Activated T-helper 2 cell treated with anti-CD3 and anti-CD28 coated beads, Interferon-gamma antibody, Interleukin-2, Interleukin-4, amounts not matched to agents 10 μg/mL and 5 μg/mL and 100 μg/mL, durations not matched to agents 14 hours and 24 hours and 36 hours (primary cell): Measurements from ENCODE around the gene METTL14. TPM values are rescaled to one million over a fixed set of nuclear protein-coding genes. Genes with fewer than 3 reads are reported as not detected.

Source experiments
- DNase-seq: peaks from one replicate; pipeline ENCODE4 v3.0.0; 2021; ENCODE audit warnings: low spot score
- H3K27ac Mint-ChIP-seq: one replicate; pipeline ENCODE4 v1.8.0; 2021; ENCODE audit warnings: mixed read lengths
- H3K27me3 Mint-ChIP-seq: one replicate; pipeline ENCODE4 v1.8.0; 2021; ENCODE audit warnings: low read depth, mixed read lengths
- H3K36me3 Mint-ChIP-seq: one replicate; pipeline ENCODE4 v1.8.0; 2021; ENCODE audit warnings: low read depth, mixed read lengths
- H3K4me1 Mint-ChIP-seq: one replicate; pipeline ENCODE4 v1.8.0; 2021; ENCODE audit warnings: low read depth, mixed read lengths
- H3K4me3 Mint-ChIP-seq: one replicate; pipeline ENCODE4 v1.8.0; 2021; ENCODE audit warnings: low read depth, mild to moderate bottlenecking, moderate library complexity, mixed read lengths
- H3K9me3 Mint-ChIP-seq: one replicate; pipeline ENCODE4 v1.8.0; 2021; ENCODE audit warnings: mixed read lengths
- intact Hi-C: fragments of 100-400 bp; cut with micrococcal nuclease; formaldehyde crosslinking; loops from one replicate; pipeline ENCODE4 v1.15.1; 2023
- total RNA-seq: library from RNA; stranded (reverse); gene quantifications from 2 replicates; pipeline ENCODE4 v1.2.3, GENCODE V29; 2022

METTL14 gene
- total RNA-seq, 1 donor from 2014 or later: 43.6 TPM

DNA sequence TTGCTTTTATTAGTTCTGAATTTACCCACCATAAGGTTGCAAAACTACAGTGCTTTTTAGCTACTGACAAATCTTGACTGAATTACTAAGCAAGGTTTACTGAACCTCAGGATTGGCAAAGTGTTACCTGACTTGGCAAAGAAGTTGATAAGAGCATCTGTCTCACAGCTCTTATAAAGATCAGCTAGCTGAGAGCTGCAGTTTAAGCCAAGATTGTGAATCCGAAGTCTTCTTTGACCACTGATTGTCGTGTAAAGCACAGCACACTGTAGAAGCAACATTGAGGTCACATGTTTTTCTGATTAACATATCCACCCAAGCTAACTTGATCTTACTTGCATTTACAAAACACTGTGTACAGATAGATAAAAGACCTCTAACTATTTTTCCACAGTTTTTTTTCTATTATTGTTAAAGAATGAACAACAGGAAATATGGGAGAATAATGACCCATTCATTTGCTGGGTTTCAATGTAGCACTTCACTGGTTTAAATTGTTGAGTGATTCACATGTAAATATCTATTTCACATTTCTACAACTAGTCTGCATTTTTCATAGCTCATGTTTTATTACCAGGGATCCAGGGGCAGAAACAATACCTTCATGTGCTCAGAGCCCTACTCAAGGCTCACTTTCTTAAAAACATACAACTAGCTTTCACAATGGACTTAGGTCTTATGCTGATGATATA, 54.0 kb downstream of the METTL14 start:
- Mint-ChIP-seq H3K4me3 (no peak overlapping the region), H3K9me3 (no peaks in the 10 kb centered on the region), H3K27ac (no peak overlapping the region), H3K4me1 (no peaks in the 10 kb centered on the region), H3K27me3 (no peaks in the 10 kb centered on the region), H3K36me3 (peaks cover 56% of the 10 kb centered on the region)
- intact Hi-C loops: no loop called here
- no peak for DNase-seq

DNA sequence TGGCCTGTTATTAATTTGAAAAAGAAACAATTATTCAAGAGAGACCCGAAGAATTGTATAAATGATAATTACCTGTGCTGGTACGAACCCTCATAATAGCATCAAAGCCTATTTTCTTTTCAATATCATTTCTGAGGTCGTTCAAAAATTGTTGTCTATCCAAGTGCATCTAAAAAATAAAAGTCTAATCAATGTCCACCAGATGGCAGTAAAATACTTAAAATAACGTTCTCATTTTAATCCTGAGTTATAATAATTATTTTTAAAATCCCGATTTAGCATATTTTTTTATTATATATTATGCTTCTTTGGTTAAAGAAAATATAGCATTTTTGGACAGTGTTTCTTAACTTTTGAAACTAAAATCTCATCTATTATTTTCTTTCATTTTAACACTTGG, 55.7 kb downstream of the METTL14 start:
- intact Hi-C loops: loop anchor here (1.0 kb wide), 1 partner anchor 149 kb away; no protein-coding TSS in a partner anchor
- no peaks in the 10 kb centered on the region for H3K9me3 Mint-ChIP-seq
- H3K4me3 Mint-ChIP-seq: no peak overlapping the region
- H3K27me3 Mint-ChIP-seq: no peaks in the 10 kb centered on the region
- H3K4me1 Mint-ChIP-seq: no peaks in the 10 kb centered on the region
- peaks cover 56% of the 10 kb centered on the region for H3K36me3 Mint-ChIP-seq
- DNase-seq: no peak
- no peak overlapping the region for H3K27ac Mint-ChIP-seq

DNA sequence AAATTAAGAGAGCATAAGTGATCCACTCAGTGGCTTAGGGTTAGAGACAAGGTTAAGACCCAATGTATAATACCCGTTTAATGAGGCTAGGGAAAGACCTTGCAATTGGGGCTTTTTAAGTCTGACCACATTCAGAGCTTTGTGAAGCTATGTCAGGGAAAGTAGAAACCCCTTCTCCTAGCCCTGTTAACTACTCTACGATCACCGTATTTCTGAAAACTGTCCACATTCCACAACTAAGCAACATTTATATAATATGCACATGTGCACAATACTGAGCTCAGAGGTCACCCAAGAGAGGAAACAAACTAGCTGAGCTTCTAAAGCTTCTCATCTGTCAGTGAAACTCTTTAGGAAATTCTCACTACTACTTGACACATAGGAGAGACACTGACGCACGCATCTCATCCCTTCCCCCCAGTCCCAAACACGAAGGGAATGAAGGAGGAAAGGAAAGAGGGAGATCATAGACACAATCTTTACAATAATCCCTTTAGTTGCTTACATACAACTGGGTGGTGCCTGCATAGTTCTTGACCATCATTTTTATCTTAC, 56.2 kb downstream of the METTL14 start:
- DNase-seq: no peak
- H3K9me3 Mint-ChIP-seq: no peaks in the 10 kb centered on the region
- H3K27me3 Mint-ChIP-seq: no peaks in the 10 kb centered on the region
- intact Hi-C loops: loop anchor here (1.0 kb wide), 1 partner anchor 149 kb away; no protein-coding TSS in a partner anchor
- no peaks in the 10 kb centered on the region for H3K4me1 Mint-ChIP-seq
- peaks cover 58% of the 10 kb centered on the region for H3K36me3 Mint-ChIP-seq
- H3K27ac Mint-ChIP-seq: no peak overlapping the region
- no peak overlapping the region for H3K4me3 Mint-ChIP-seq

DNA sequence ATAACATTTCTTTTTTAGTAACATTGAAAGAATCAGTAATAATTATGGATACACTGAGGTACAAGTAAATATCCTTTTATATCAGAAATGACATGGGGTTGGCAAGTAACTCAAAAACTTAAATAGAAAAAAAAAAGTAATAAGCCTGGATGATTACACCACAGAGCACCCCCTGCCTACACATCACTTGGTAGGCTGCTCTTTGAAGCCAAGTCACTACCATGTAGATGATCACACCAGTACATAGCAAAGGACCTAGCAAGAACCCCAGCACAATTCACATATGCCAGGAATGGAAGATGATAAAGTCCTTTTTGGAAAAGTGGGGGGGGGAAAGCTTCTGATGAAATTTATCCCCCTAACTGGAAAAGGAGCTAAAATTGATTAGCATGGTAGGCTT, 56.9 kb downstream of the METTL14 start:
- Mint-ChIP-seq H3K27ac (no peak overlapping the region), H3K36me3 (peaks cover 56% of the 10 kb centered on the region), H3K4me1 (no peaks in the 10 kb centered on the region), H3K27me3 (no peaks in the 10 kb centered on the region), H3K4me3 (no peak overlapping the region), H3K9me3 (no peaks in the 10 kb centered on the region)
- intact Hi-C loops: no loop called here
- no peak for DNase-seq

DNA sequence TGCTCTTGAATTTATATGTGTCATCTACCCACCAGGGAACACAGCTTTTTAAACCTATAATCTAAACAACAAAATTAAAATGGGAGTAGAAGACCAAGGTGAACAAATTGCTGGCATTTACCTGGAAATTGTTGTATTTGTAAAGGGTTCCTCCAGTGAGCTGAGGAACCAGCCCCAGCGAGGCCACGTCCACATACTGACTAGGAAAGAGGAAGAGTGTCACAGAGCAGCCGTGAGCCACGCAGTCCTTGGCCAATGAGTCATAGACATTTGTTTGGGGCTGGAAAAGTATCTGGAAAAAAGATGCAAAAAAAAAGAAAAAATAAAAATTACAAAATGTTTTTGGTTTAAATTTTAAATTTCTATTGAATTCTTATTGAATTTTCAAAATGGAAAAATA, 58.7 kb downstream of the METTL14 start:
- no peak for DNase-seq
- intact Hi-C loops: no loop called here
- no peak overlapping the region for H3K27ac Mint-ChIP-seq
- no peak overlapping the region for H3K4me3 Mint-ChIP-seq
- H3K27me3 Mint-ChIP-seq: no peaks in the 10 kb centered on the region
- peaks cover 39% of the 10 kb centered on the region for H3K36me3 Mint-ChIP-seq
- no peaks in the 10 kb centered on the region for H3K4me1 Mint-ChIP-seq
- no peaks in the 10 kb centered on the region for H3K9me3 Mint-ChIP-seq

DNA sequence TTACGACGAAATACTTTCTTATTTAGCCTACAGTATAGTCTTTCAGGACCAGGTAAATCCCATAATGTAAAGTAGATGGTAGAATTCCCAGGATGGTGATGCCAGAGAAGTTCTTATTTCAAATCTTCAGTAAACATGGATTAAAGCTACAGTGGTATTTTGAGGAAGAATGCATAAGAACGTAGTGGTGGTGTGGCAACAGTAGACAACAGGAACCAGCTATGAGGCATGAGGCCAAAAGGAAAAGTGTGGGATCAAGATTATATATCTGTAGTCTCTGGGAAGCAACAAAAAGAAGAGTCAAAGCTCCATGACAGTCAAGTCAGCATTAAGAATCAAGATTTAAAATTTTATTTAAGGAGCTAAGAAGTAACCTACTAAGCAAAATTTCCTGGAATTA, 60.2 kb downstream of the METTL14 start:
- H3K36me3 Mint-ChIP-seq: peaks cover 27% of the 10 kb centered on the region
- no peak overlapping the region for H3K27ac Mint-ChIP-seq
- H3K4me1 Mint-ChIP-seq: no peaks in the 10 kb centered on the region
- DNase-seq: no peak
- no peak overlapping the region for H3K4me3 Mint-ChIP-seq
- intact Hi-C loops: no loop called here
- no peaks in the 10 kb centered on the region for H3K27me3 Mint-ChIP-seq
- H3K9me3 Mint-ChIP-seq: no peaks in the 10 kb centered on the region

DNA sequence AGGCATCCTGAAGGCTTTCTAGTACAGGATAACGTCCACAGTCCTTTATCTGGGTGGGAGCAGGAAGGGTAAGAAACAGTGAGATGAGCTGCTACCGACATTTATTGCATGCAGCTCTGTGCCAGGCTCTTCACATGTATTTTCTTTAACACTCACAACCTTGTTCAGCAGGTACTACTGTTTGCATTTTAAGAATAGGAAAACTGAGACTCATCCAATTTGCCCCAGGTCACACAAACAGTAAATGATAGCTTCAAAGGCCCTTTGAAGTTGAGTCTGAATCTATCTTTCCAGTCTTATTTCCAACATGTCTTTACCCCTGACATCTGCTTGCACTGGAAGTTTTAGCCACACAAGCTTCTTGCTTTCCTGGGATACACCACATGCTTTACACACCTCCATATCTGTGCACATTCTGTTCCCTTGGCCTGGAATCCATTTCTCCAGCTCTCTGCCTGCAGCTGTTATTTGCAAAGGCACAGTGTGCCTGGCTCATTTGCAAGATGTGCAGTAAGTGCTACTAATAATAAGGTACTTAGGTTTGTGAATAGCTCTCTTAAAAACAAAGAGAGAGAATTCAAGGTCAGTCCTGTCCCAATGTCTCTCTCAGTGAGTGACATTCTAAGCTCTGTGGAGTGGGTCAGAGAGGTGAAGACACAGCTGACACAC, 61.2 kb downstream of the METTL14 start:
- no peak overlapping the region for H3K27ac Mint-ChIP-seq
- H3K36me3 Mint-ChIP-seq: peaks cover 27% of the 10 kb centered on the region
- intact Hi-C loops: no loop called here

DNA sequence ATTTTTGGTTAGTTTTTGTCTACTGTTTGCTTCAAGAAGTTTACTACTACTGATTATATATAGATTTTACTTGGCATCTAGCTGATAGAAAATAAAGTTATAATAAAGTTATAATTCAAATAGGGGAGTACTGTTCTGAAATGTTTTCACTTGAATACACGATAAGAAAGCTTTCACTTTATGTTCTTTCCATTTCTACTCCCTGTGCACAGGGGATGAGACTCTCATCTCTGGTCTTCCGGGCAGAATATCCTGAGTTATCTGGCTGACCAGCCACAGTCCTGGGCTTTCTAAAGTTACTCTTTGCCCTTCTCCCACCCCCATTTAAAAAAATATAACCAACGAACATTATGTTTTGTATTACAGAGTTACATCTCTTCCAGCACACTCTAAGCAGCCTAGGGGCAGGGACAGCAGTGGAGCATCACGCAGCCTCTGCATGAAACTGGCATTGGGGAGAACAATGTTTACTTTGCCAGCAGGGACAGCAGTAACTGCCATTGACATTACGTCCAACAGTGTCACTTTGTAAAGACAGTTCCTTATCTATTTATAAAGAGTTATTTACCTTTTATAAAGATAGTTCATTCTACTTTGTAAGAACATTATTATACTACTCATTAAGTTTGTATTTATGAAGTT, 64.3 kb downstream of the METTL14 start:
- Mint-ChIP-seq H3K4me3 (no peak overlapping the region), H3K27me3 (no peaks in the 10 kb centered on the region), H3K36me3 (peaks cover 31% of the 10 kb centered on the region), H3K27ac (no peak overlapping the region), H3K9me3 (no peaks in the 10 kb centered on the region), H3K4me1 (no peaks in the 10 kb centered on the region)
- DNase-seq: no peak
- intact Hi-C loops: no loop called here

More for the DNA sequence above, 61.2 kb downstream of the METTL14 start:
- DNase-seq: no peak
- Mint-ChIP-seq H3K4me1 (no peaks in the 10 kb centered on the region), H3K4me3 (no peak overlapping the region), H3K9me3 (no peaks in the 10 kb centered on the region), H3K27me3 (no peaks in the 10 kb centered on the region)

DNA sequence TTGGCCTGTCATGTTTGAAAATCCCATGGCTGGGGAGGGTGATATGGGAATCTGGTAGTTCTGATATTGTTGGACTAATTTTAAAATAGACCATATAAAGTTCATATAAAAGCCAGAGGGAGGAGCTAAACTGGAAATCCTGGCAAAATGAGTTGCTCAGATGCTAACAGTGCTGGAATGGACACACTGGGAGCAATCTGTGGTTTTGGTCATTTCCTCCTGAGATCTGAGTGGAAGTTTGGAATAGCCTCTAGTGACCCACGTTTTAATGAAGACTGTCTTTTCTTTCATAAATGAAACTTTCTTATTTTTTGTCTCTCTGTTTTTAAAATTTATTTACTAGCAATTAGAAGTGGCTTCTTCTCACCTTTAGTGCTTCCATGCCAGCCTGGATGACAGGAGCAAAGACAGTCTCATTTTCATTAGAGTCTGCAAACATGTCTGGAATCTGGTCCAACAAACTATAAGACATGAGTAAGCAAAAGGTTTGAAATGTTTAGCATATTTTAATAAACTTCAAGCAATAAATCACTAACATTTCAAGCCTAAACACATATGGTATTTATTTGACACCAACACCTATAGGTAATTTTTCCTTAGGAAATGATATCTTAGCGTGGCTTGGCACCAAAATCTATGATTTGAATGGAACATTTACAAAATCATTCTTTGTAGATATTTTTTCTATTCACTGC, 66.6 kb downstream of the METTL14 start:
- no peak overlapping the region for H3K4me3 Mint-ChIP-seq
- intact Hi-C loops: no loop called here
- H3K27ac Mint-ChIP-seq: no peak overlapping the region

DNA sequence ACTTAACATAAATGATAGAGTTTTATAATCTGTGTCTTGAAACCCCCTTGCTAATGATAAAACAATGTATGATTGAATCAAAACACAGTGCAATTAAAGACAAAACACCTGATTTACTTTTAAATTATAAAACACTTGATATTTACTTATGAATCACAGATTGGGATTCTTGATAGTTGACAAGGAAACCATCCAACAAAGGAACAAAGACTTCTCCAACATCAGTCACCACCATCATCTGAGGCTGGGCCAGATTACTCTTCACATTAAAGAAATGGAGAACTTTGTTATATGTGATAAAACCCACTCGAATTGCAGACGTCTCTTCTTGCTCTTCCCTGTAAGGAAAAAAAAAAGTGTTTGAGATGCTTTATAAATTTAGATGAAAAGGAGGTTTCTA, 67.4 kb downstream of the METTL14 start:
- H3K36me3 Mint-ChIP-seq: peaks cover 34% of the 10 kb centered on the region
- intact Hi-C loops: no loop called here
- no peak overlapping the region for H3K4me3 Mint-ChIP-seq
- no peaks in the 10 kb centered on the region for H3K27me3 Mint-ChIP-seq
- no peaks in the 10 kb centered on the region for H3K9me3 Mint-ChIP-seq
- peak overlapping the region; percentile 17 for H3K27ac Mint-ChIP-seq
- no peak for DNase-seq
- peaks cover 6% of the 10 kb centered on the region for H3K4me1 Mint-ChIP-seq

More for the DNA sequence above, 66.6 kb downstream of the METTL14 start:
- DNase-seq: no peak
- Mint-ChIP-seq H3K27me3 (no peaks in the 10 kb centered on the region), H3K36me3 (peaks cover 26% of the 10 kb centered on the region), H3K4me1 (peaks cover 6% of the 10 kb centered on the region), H3K9me3 (no peaks in the 10 kb centered on the region)

DNA sequence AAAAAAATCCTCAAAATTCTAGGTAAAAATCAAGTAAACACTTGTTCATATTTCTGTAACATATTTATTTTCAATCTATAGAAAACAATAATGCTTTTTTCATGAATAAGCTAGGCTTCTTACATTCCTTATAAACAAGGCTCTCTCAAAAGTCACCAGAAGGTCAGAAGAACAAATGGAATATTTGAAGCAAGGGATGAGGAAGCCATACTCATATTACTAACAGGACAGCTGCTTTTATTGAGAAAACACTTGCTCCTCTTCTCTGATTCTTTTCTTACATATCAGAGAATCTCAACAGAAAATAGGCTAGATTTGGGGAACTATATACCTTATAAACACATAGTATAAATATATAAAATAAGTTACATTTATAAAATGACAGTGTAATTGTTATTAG, 67.9 kb downstream of the METTL14 start:
- no peak for DNase-seq
- Mint-ChIP-seq H3K27ac (no peak overlapping the region), H3K4me3 (no peak overlapping the region), H3K4me1 (peaks cover 6% of the 10 kb centered on the region), H3K36me3 (peaks cover 35% of the 10 kb centered on the region), H3K27me3 (no peaks in the 10 kb centered on the region), H3K9me3 (no peaks in the 10 kb centered on the region)
- intact Hi-C loops: no loop called here

DNA sequence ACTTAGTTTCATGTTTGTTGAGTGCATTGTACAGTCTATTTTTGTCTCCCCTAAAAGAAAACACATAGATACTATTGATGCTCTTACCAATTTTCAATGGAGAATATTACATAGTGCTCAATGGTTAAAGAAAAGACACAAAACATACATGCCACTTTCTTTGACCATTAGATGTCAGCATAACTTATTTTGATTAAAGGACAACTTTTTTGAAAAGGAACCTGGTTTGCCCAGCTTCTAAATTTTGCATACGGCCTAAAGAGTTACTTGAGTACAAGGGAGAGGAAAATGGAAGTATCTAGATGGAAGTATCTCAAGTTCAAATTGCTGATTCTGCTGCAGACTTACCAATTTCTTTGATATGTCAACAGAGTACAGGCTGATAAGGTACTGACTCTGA, 68.5 kb downstream of the METTL14 start:
- H3K9me3 Mint-ChIP-seq: no peaks in the 10 kb centered on the region
- peaks cover 6% of the 10 kb centered on the region for H3K4me1 Mint-ChIP-seq
- H3K27me3 Mint-ChIP-seq: no peaks in the 10 kb centered on the region
- H3K27ac Mint-ChIP-seq: no peak overlapping the region
- no peak overlapping the region for H3K4me3 Mint-ChIP-seq
- no peak for DNase-seq
- intact Hi-C loops: no loop called here
- peaks cover 35% of the 10 kb centered on the region for H3K36me3 Mint-ChIP-seq
